Neural progenitor cell (in vitro differentiated cells): ENCODE results near the gene CD28. TPM values are rescaled to one million over a fixed set of nuclear protein-coding genes. Genes with fewer than 3 reads are reported as not detected.

ENCODE experiments used
- DNase-seq: peaks from one replicate; pipeline ENCODE4 v3.0.0-alpha.2; 2016; ENCODE audit warnings: low spot score
- H2AFZ ChIP-seq: fragments of 200-600 bp; sonication (generic); replicated peaks from 2 replicates; pipeline ENCODE4 v1.6.1; 2016; ENCODE audit warnings: antibody characterized with exemption
- H3F3A ChIP-seq: fragments of 200-600 bp; sonication (generic); 2 replicates; pipeline ENCODE4 v1.6.1; 2016; ENCODE audit warnings: antibody characterized with exemption, low read depth
- H3K27ac ChIP-seq: fragments of 200-600 bp; sonication (generic); 2 replicates; pipeline ENCODE4 v1.5.1; 2016; ENCODE audit warnings: mild to moderate bottlenecking
- H3K27me3 ChIP-seq: fragments of 200-600 bp; sonication (generic); 2 replicates; pipeline ENCODE4 v1.6.1; 2016; ENCODE audit warnings: mild to moderate bottlenecking, moderate library complexity
- H3K36me3 ChIP-seq: fragments of 200-600 bp; sonication (generic); 2 replicates; pipeline ENCODE4 v1.5.1; 2016
- H3K4me1 ChIP-seq: fragments of 200-600 bp; sonication (generic); 2 replicates; pipeline ENCODE4 v1.6.1; 2016; ENCODE audit warnings: mixed run types
- H3K4me2 ChIP-seq: fragments of 200-600 bp; sonication (generic); 2 replicates; pipeline ENCODE4 v1.6.1; 2016
- H3K4me3 ChIP-seq: fragments of 200-600 bp; sonication (generic); 2 replicates; pipeline ENCODE4 v1.5.1; 2016
- H3K79me2 ChIP-seq: fragments of 200-600 bp; sonication (generic); 2 replicates; pipeline ENCODE4 v1.6.1; 2016; ENCODE audit warnings: low read depth
- H3K9ac ChIP-seq: fragments of 200-600 bp; sonication (generic); 2 replicates; pipeline ENCODE4 v1.6.1; 2016
- H3K9me3 ChIP-seq: fragments of 200-600 bp; sonication (generic); 2 replicates; pipeline ENCODE4 v1.5.1; 2016; ENCODE audit warnings: low read depth
- H4K20me1 ChIP-seq: fragments of 200-600 bp; sonication (generic); 2 replicates; pipeline ENCODE4 v1.6.1; 2016; ENCODE audit warnings: low read depth
- H3K27ac Mint-ChIP-seq: 3 replicates; pipeline ENCODE4 v1.8.0; 2021; ENCODE audit warnings: mixed read lengths
- H3K27me3 Mint-ChIP-seq: 2 replicates; pipeline ENCODE4 v1.8.0; 2022; ENCODE audit warnings: low read depth, mild to moderate bottlenecking, inconsistent platforms, moderate library complexity, mixed read lengths; ENCODE audit not compliant: insufficient read depth
- H3K36me3 Mint-ChIP-seq: 3 replicates; pipeline ENCODE4 v1.8.0; 2021; ENCODE audit warnings: mixed read lengths
- H3K4me1 Mint-ChIP-seq: 3 replicates; pipeline ENCODE4 v1.8.0; 2021; ENCODE audit warnings: mixed read lengths
- H3K4me3 Mint-ChIP-seq: 3 replicates; pipeline ENCODE4 v1.8.0; 2021; ENCODE audit warnings: mild to moderate bottlenecking, moderate library complexity, mixed read lengths
- H3K9me3 Mint-ChIP-seq: 3 replicates; pipeline ENCODE4 v1.8.0; 2020; ENCODE audit warnings: mixed read lengths
- CTCF ChIP-seq: fragments of 200-600 bp; sonication (generic); IDR thresholded peaks from 2 replicates; pipeline ENCODE4 v1.5.1; 2017; ENCODE audit warnings: antibody characterized with exemption, mild to moderate bottlenecking
- EZH2 ChIP-seq: fragments of 200-600 bp; sonication (generic); IDR thresholded peaks from 2 replicates; pipeline ENCODE4 v1.6.1; 2017; ENCODE audit warnings: antibody characterized with exemption, mild to moderate bottlenecking, moderate library complexity
- EZH2phosphoT487 ChIP-seq: fragments of 200-600 bp; sonication (generic); IDR thresholded peaks from 2 replicates; pipeline ENCODE4 v1.6.1; 2017; ENCODE audit warnings: antibody characterized with exemption
- total RNA-seq: library from RNA; depleted of rRNA; stranded (reverse); fragments of >200 nt; gene quantifications from 2 replicates; pipeline ENCODE4 v1.2.3, GENCODE V29; 2015; ENCODE audit warnings: low replicate concordance

The CD28 gene
- total RNA-seq, 1 donor from 2014 or later: not detected

- Histone ChIP-seq H3K4me2 (no peak overlapping the region), H2AFZ (no peak overlapping the region), H3F3A (no peaks in the 10 kb centered on the region), H3K79me2 (no peaks in the 10 kb centered on the region), H3K36me3 (no peaks in the 10 kb centered on the region), H3K9ac (no peak overlapping the region), H3K9me3 (no peaks in the 10 kb centered on the region), H3K27me3 (no peaks in the 10 kb centered on the region), H3K4me3 (no peak overlapping the region), H4K20me1 (no peaks in the 10 kb centered on the region), H3K27ac (no peak overlapping the region), H3K4me1 (peaks cover 5% of the 10 kb centered on the region)
- no peak for DNase-seq
- Mint-ChIP-seq H3K27ac (no peak overlapping the region), H3K36me3 (no peaks in the 10 kb centered on the region), H3K27me3 (no peaks in the 10 kb centered on the region), H3K4me1 (peaks cover 3% of the 10 kb centered on the region), H3K4me3 (no peak overlapping the region), H3K9me3 (no peaks in the 10 kb centered on the region)
- no peak for TF ChIP-seq EZH2phosphoT487
- TF ChIP-seq CTCF: no peak
- TF ChIP-seq EZH2: no peak
Measured at GRCh38 chr2:203745267-203745666, 38.8 kb downstream of the CD28 start.

GRCh38 chr2:203748331-203749126 is 42.1 kb downstream of the CD28 start:
- DNase-seq: no peak
- no peaks in the 10 kb centered on the region for H4K20me1 ChIP-seq
- no peak overlapping the region for H3K4me3 ChIP-seq
- H3K27me3 Mint-ChIP-seq: peaks cover 3% of the 10 kb centered on the region
- no peaks in the 10 kb centered on the region for H3K4me1 Mint-ChIP-seq
- H3K9me3 ChIP-seq: no peaks in the 10 kb centered on the region
- no peak for TF ChIP-seq EZH2phosphoT487
- no peak for TF ChIP-seq EZH2
- no peak for TF ChIP-seq CTCF
- no peaks in the 10 kb centered on the region for H3K36me3 ChIP-seq
- H3K27me3 ChIP-seq: no peaks in the 10 kb centered on the region
- H3K9me3 Mint-ChIP-seq: no peaks in the 10 kb centered on the region
- H3F3A ChIP-seq: no peaks in the 10 kb centered on the region
- H3K27ac Mint-ChIP-seq: no peak overlapping the region
- H3K36me3 Mint-ChIP-seq: no peaks in the 10 kb centered on the region
- H3K27ac ChIP-seq: no peak overlapping the region
- no peaks in the 10 kb centered on the region for H3K4me1 ChIP-seq
- no peak overlapping the region for H2AFZ ChIP-seq
- no peaks in the 10 kb centered on the region for H3K79me2 ChIP-seq
- H3K4me2 ChIP-seq: no peak overlapping the region
- H3K4me3 Mint-ChIP-seq: no peak overlapping the region
- no peak overlapping the region for H3K9ac ChIP-seq

DNA sequence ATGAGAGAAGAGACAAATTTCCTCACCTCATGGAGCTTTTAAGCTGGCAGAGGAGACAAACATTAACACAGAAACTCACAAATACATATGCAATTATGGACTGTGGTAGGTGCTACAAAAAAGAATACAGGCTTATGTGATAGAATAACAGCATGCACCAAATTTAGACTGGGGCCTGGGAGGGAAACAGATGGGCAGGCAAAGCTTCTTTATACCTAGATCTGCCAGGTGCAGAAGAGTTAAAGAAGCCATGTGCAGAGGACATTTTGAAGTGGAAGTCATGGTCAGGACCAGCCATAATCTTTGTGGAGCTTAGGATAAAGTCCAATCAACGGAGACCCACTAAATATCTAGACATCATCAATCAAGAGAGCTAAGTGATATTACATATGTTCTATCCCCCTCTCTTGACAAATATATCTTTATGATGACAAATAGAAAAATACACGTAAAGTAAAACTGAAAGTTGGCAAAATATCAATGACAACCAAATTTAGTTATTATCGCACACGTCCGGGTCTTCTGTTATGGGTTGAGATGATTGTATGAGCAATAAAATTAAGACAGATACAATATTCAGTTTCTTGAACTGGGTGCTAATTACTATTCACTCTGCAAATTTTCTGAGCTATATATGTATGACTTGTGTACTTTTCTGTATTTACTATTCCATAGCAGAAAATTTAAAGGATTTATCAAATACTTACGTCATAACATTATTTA is 44.1 kb downstream of the CD28 start:
- no peak overlapping the region for H3K4me3 Mint-ChIP-seq
- H3K36me3 Mint-ChIP-seq: no peaks in the 10 kb centered on the region
- peaks cover 13% of the 10 kb centered on the region for H3K9me3 Mint-ChIP-seq
- no peak for TF ChIP-seq EZH2phosphoT487
- TF ChIP-seq EZH2: no peak
- no peak for TF ChIP-seq CTCF
- peaks cover 5% of the 10 kb centered on the region for H3K27me3 Mint-ChIP-seq
- H3K4me1 Mint-ChIP-seq: no peaks in the 10 kb centered on the region
- Histone ChIP-seq H3K9ac (no peak overlapping the region), H4K20me1 (no peaks in the 10 kb centered on the region), H3K4me2 (no peak overlapping the region), H3K27me3 (no peaks in the 10 kb centered on the region), H3F3A (no peaks in the 10 kb centered on the region), H3K79me2 (no peaks in the 10 kb centered on the region), H3K4me3 (no peak overlapping the region), H3K4me1 (no peaks in the 10 kb centered on the region), H3K9me3 (no peaks in the 10 kb centered on the region), H3K27ac (no peak overlapping the region), H3K36me3 (no peaks in the 10 kb centered on the region), H2AFZ (no peak overlapping the region)
- DNase-seq: no peak
- H3K27ac Mint-ChIP-seq: no peak overlapping the region
